8988T (cell line): ENCODE results near the gene ANKRD44.

Experiments
- DNase-seq: peaks from one replicate; pipeline ENCODE4 v3.0.0; 2011

The ANKRD44 gene

GRCh38 chr2:197101519-197101918, 209.1 kb downstream of the ANKRD44 start:
- no peak for DNase-seq

- DNase-seq: no peak
These were observed 212.8 kb downstream of the ANKRD44 start for GRCh38 chr2:197097578-197098366.

- no peak for DNase-seq
These were observed 213.9 kb downstream of the ANKRD44 start for GRCh38 chr2:197096649-197097048.

- no peak for DNase-seq
These were observed 218.1 kb downstream of the ANKRD44 start for GRCh38 chr2:197092431-197092830.

GRCh38 chr2:197090742-197091367, 219.7 kb downstream of the ANKRD44 start:
- DNase-seq: no peak

GRCh38 chr2:197089655-197090054, 220.9 kb downstream of the ANKRD44 start:
- no peak for DNase-seq

- DNase-seq: no peak
These were observed 221.9 kb downstream of the ANKRD44 start for GRCh38 chr2:197088694-197089093.

- DNase-seq: no peak
These were observed 224.1 kb downstream of the ANKRD44 start for GRCh38 chr2:197086500-197086899.

- no peak for DNase-seq
These were observed 224.9 kb downstream of the ANKRD44 start for GRCh38 chr2:197085665-197086064.

GRCh38 chr2:197081294-197081693, 229.3 kb downstream of the ANKRD44 start:
- no peak for DNase-seq

- DNase-seq: no peak
These were observed 229.9 kb downstream of the ANKRD44 start for GRCh38 chr2:197080578-197081216.

GRCh38 chr2:197079832-197080555, 230.6 kb downstream of the ANKRD44 start:
- DNase-seq: no peak

GRCh38 chr2:197079414-197079813, 231.2 kb downstream of the ANKRD44 start:
- DNase-seq: no peak

GRCh38 chr2:197078535-197078934, 232.0 kb downstream of the ANKRD44 start:
- no peak for DNase-seq

- no peak for DNase-seq
These were observed 233.2 kb downstream of the ANKRD44 start for GRCh38 chr2:197077336-197077735.

- DNase-seq: no peak
These were observed 233.9 kb downstream of the ANKRD44 start for GRCh38 chr2:197076652-197077051.

- no peak for DNase-seq
These were observed 234.7 kb downstream of the ANKRD44 start for GRCh38 chr2:197075754-197076337.

- DNase-seq: no peak
These were observed 235.3 kb downstream of the ANKRD44 start for GRCh38 chr2:197075281-197075680.

GRCh38 chr2:197073701-197074433, 236.7 kb downstream of the ANKRD44 start:
- DNase-seq: no peak

- no peak for DNase-seq
These were observed 237.3 kb downstream of the ANKRD44 start for GRCh38 chr2:197073270-197073669.

- DNase-seq: no peak
These were observed 238.0 kb downstream of the ANKRD44 start for GRCh38 chr2:197072533-197072932.

GRCh38 chr2:197071790-197072436, 238.7 kb downstream of the ANKRD44 start:
- DNase-seq: no peak
